Psoas muscle (tissue), 8 donors: Measurements from ENCODE around the gene PTPRD. TPM values are rescaled to one million over a fixed set of nuclear protein-coding genes. Genes with fewer than 3 reads are reported as not detected.

Experiments
- ATAC-seq, 4 donors: fragments of 200-7000 bp; cut with Tn5 transposase; one replicate each; pipeline ENCODE4 v1.9.1; 2020; ENCODE audit warnings: moderate library complexity in 3 of 4, mild to moderate bottlenecking in 2 of 4
- DNase-seq, 2 donors: peaks; one replicate each; pipeline ENCODE4 v3.0.0-alpha.2; 2020
- H3K27ac ChIP-seq: fragments of 200-600 bp; one replicate; pipeline ENCODE4 v1.8.0; 2022
- H3K27me3 ChIP-seq, 3 donors: fragments of 200-600 bp in 1 of 3; one replicate each; pipeline versions ENCODE4 v1.6.1 to v1.8.0; 2013 to 2022; ENCODE audit warnings: low read length in 2 of 3, mild to moderate bottlenecking in 2 of 3, moderate library complexity in 1 of 3; ENCODE audit not compliant: insufficient read depth in 3 of 3
- H3K36me3 ChIP-seq, 2 donors: fragments of 200-600 bp in 1 of 2; one replicate each; pipeline versions ENCODE4 v1.6.1 to v1.8.0; 2013 to 2022; ENCODE audit warnings: low read depth in 1 of 2, mild to moderate bottlenecking in 1 of 2, moderate library complexity in 1 of 2; ENCODE audit not compliant: insufficient read depth in 1 of 2
- H3K4me1 ChIP-seq: fragments of 200-600 bp; one replicate; pipeline ENCODE4 v1.8.0; 2022
- H3K4me3 ChIP-seq: fragments of 200-600 bp; one replicate; pipeline ENCODE4 v1.8.0; 2022; ENCODE audit warnings: mild to moderate bottlenecking
- H3K9me3 ChIP-seq: fragments of 200-600 bp; one replicate; pipeline ENCODE4 v1.8.0; 2022
- WGBS, 3 donors: extraction: QIAGEN DNeasy Blood & Tissue Kit; methylation state at CpG; one replicate each; pipeline versions ENCODE4 v1.1.6 to v1.1.7; 2013; 5-methylcytosine and 5-hydroxymethylcytosine counted together
- intact Hi-C, 2 donors: fragments of 100-400 bp; cut with DNase I; formaldehyde crosslinking; loops; one replicate each; pipeline versions ENCODE4 v1.11.0 to v1.14.2; 2022
- polyA plus RNA-seq, 3 donors: library from polyadenylated mRNA; stranded (reverse); fragments of 200-250 nt; gene quantifications; one replicate each; pipeline ENCODE4 v1.2.3, GENCODE V29; 2013
- total RNA-seq, 4 donors: library from RNA; stranded (reverse); fragmentation: NEBNext Ultra II Directional in 2 of 4; extraction: Animal tissue kit (Norgen Biotek cat#: 25700) in 2 of 4; gene quantifications; one replicate each; pipeline versions ENCODE4 v1.2.1 to v1.2.4, GENCODE V29; 2021 to 2023
- TF ChIP-seq, protein P1 (sequence below): fragments of 200-600 bp; IDR thresholded peaks from one replicate; pipeline ENCODE4 v1.8.0; 2022; ENCODE audit warnings: antibody characterized with exemption
- donor health status: healthy with polysubstance abuse.
- donor health status: DM: no; HTN: no; CAD: no; lungs with moderate emphysema.
- donor health status: Bipolar disorder and iron deficiency.
- donor health status: healthy.
- donor health status: DM: yes; HTN: yes; CAD: no.
- donor health status: DM: no; HTN: no; CAD: no.
- donor health status: DM: no; HTN: no; CAD: no.
- donor health status: DM: yes; HTN: yes; CAD: no.

Gene PTPRD
- total and polyA plus RNA-seq, 7 donors, result 0.44 to 3.1 (median 0.91) TPM

DNA sequence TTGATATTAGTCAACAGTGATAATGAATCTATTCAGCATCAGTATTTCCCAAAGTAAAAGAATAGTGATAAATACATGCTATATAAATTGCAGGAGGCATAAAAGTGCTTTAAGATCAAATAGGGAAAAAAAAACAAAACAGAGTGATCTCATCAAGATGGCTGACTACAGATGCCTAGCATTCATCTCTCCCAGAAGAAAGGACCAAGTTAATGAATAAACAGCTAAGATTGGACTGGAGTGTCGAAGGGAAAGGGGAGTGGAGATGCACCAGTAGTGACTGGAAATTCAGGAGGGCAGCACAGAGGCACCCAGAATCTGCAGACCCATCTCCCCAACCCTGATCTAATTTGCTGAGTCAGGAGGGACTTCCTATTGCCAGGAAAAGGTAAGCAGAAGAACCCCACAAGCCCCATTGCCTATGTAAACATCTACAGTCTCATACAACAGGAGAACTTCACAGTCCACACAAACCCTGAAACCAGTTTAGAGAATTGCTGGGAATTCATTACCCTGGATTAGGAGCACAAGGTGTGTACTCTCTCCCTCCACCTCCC lies 699.4 kb downstream of the PTPRD start:
- DNase-seq, result no peak
- H3K4me3 ChIP-seq, result no peak overlapping the region
- no peak overlapping the region for H3K27ac ChIP-seq

GRCh38 chr9:9912459-9912858 lies 700.3 kb downstream of the PTPRD start:
- Histone ChIP-seq H3K36me3 (no peaks in the 10 kb centered on the region), H3K27me3 (no peaks in the 10 kb centered on the region), H3K9me3 (no peaks in the 10 kb centered on the region), H3K4me1 (no peaks in the 10 kb centered on the region), H3K4me3 (no peak overlapping the region), H3K27ac (no peak overlapping the region)
- intact Hi-C loops, result no loop called here
- 2 to 4% (median 2%) methylated on average over 2 of the region's 2 CpGs for WGBS, 3 donors
- TF ChIP-seq, protein P1, sequence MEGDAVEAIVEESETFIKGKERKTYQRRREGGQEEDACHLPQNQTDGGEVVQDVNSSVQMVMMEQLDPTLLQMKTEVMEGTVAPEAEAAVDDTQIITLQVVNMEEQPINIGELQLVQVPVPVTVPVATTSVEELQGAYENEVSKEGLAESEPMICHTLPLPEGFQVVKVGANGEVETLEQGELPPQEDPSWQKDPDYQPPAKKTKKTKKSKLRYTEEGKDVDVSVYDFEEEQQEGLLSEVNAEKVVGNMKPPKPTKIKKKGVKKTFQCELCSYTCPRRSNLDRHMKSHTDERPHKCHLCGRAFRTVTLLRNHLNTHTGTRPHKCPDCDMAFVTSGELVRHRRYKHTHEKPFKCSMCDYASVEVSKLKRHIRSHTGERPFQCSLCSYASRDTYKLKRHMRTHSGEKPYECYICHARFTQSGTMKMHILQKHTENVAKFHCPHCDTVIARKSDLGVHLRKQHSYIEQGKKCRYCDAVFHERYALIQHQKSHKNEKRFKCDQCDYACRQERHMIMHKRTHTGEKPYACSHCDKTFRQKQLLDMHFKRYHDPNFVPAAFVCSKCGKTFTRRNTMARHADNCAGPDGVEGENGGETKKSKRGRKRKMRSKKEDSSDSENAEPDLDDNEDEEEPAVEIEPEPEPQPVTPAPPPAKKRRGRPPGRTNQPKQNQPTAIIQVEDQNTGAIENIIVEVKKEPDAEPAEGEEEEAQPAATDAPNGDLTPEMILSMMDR, result no peak
- ATAC-seq (no peak), DNase-seq (no peak)

More for the DNA sequence above, 699.4 kb downstream of the PTPRD start:
- Histone ChIP-seq H3K27me3 (no peaks in the 10 kb centered on the region), H3K4me1 (no peaks in the 10 kb centered on the region), H3K9me3 (no peaks in the 10 kb centered on the region), H3K36me3 (no peaks in the 10 kb centered on the region)
- TF ChIP-seq, protein P1, result no peak
- intact Hi-C loops, result no loop called here
- no peak for ATAC-seq
- WGBS, 3 donors, result 56 to 69% (median 67%) methylated on average over 1 of the region's 1 CpG

DNA sequence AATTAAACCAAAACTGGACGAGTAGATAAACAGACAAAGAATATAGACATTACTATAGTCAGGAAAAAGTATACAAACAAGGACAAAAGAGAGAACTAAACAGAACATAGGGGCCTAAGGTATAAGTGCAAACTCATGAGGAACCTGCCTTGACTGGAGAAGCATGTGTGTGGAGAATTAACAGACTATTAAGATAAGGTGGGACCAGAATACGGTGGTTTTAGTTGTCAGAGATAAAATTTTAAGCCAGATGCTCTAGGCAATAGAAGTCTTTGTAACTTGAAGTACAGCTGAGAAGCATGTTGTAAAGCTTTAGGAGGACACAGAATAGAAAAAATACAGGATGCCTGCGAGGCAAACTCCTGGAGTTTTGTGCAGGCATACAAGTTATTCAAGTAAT lies 707.1 kb downstream of the PTPRD start:
- Histone ChIP-seq H3K4me3 (no peak overlapping the region), H3K4me1 (no peaks in the 10 kb centered on the region), H3K36me3 (no peaks in the 10 kb centered on the region), H3K9me3 (no peaks in the 10 kb centered on the region), H3K27ac (no peak overlapping the region), H3K27me3 (no peaks in the 10 kb centered on the region)
- DNase-seq (no peak), ATAC-seq (no peak)
- intact Hi-C loops, result no loop called here
- 59 to 74% (median 70%) methylated on average over 3 of the region's 3 CpGs for WGBS, 3 donors
- TF ChIP-seq, protein P1, result no peak

DNA sequence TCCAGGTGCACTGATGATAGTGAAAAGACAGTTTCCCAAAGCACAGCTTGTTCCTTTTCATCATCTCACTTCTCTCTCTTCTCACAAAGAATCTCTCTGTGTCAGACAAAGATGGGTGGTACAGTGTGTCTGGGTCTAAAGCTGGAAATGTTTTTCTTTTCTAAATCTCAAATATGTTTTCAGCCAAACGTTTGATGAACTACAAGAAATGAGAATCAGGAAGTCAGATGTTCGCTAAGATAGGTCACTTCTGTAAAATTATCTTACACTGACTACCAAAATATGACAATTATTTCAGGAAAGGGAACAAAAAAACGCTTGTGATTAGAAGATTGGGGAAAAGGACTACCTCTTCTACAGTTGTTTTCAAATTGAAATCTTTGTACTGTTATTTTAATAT lies 708.8 kb downstream of the PTPRD start:
- Histone ChIP-seq H3K27ac (no peak overlapping the region), H3K27me3 (no peaks in the 10 kb centered on the region), H3K4me3 (no peak overlapping the region), H3K9me3 (no peaks in the 10 kb centered on the region), H3K4me1 (no peaks in the 10 kb centered on the region), H3K36me3 (no peaks in the 10 kb centered on the region)
- ATAC-seq, result no peak
- intact Hi-C loops, result no loop called here
- 23 to 37% (median 36%) methylated on average over 3 of the region's 3 CpGs for WGBS, 3 donors
- no peak for DNase-seq
- TF ChIP-seq, protein P1, result no peak

DNA sequence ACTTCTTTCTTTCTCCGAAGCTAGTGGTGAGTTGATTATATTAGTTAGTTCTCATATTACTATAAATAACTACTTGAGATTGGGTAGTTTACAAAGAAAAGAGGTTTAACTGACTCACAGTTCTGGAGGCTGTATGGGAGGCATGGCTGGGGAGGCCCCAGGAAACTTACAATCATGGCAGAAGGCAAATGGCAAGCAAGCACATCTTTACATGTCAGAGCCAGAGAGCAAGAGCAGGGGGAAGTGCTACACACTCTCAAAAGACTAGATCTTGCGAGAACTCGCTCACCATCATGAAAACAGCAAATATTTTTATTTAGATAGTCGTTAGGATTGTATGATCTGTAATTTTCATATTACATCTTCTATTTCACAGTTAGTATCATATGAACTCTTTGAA lies 711.2 kb downstream of the PTPRD start:
- 49 to 63% (median 54%) methylated on average over 4 of the region's 4 CpGs for WGBS, 3 donors
- no peak overlapping the region for H3K4me3 ChIP-seq
- TF ChIP-seq, protein P1, result no peak
- H3K36me3 ChIP-seq, result no peaks in the 10 kb centered on the region
- H3K9me3 ChIP-seq, result no peaks in the 10 kb centered on the region
- intact Hi-C loops, result no loop called here
- H3K27ac ChIP-seq, result no peak overlapping the region
- no peak for ATAC-seq
- H3K4me1 ChIP-seq, result no peaks in the 10 kb centered on the region
- H3K27me3 ChIP-seq, result no peaks in the 10 kb centered on the region
- DNase-seq, result no peak
